ENCODE measurements around the gene CHSY3. TPM values are rescaled to one million over a fixed set of nuclear protein-coding genes. Genes with fewer than 3 reads are reported as not detected.

The CHSY3 gene
- total and polyA plus RNA-seq, 2 experiments from 2014 or later: 1.8 to 6.7 TPM

DNA sequence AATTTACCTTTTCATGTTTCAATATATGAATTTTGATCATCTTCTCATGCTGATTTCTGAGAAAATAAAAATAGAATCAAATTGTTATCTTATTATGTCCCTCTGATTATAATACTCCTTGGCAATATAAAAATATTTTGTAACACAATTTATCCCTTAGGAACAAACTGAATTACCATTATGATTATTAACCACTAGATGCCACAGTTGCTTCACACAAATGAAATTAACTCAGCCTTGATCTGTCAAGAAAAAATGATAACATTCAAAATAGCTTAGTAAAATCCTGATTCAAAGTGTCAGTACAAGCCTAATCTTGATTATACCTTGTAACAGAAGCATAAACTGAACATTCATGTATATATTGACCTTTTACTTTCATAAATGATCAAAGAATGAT lies 4.8 kb upstream of the CHSY3 start:
- H3K4me3 ChIP-seq: no peak overlapping the region
- H3K27me3 ChIP-seq: peaks cover 10% of the 10 kb centered on the region
- H3K36me3 ChIP-seq: no peaks in the 10 kb centered on the region
- no peaks in the 10 kb centered on the region for H3K4me1 ChIP-seq (ENCODE audit: low read depth)
- no peaks in the 10 kb centered on the region for H3K9me3 ChIP-seq (ENCODE audit: low read depth)
- TF ChIP-seq, protein P1, sequence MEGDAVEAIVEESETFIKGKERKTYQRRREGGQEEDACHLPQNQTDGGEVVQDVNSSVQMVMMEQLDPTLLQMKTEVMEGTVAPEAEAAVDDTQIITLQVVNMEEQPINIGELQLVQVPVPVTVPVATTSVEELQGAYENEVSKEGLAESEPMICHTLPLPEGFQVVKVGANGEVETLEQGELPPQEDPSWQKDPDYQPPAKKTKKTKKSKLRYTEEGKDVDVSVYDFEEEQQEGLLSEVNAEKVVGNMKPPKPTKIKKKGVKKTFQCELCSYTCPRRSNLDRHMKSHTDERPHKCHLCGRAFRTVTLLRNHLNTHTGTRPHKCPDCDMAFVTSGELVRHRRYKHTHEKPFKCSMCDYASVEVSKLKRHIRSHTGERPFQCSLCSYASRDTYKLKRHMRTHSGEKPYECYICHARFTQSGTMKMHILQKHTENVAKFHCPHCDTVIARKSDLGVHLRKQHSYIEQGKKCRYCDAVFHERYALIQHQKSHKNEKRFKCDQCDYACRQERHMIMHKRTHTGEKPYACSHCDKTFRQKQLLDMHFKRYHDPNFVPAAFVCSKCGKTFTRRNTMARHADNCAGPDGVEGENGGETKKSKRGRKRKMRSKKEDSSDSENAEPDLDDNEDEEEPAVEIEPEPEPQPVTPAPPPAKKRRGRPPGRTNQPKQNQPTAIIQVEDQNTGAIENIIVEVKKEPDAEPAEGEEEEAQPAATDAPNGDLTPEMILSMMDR (IDR thresholded peaks at IDR 0.05; ENCODE audit: low read depth, low read length): peak; percentile 41
- H3K27ac ChIP-seq: no peak overlapping the region
- DNase-seq (ENCODE audit: low read depth in 1 of 2, low spot score in 1 of 2): peak in 1 of 2 donors; percentile 60

DNA sequence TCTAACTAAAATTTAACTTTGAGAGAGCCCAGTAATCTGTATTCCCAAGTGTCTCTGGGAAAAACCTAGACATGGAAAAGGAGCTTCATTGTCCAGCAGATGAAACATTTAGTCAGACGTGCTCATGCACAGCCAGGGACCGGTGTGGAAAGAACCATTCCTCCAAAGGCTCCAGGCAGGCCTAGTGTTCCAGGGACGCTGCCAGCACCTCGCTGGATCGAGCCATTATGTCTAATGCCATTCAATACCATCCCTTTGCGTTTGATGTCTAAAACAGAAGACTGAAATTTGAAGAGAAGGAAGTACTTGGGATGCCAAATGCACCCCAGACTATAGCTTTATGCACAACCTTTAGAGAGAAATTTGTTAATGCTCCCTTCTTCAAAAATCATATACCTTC lies 1.4 kb upstream of the CHSY3 start:
- H3K27me3 ChIP-seq: peaks cover 37% of the 10 kb centered on the region

DNA sequence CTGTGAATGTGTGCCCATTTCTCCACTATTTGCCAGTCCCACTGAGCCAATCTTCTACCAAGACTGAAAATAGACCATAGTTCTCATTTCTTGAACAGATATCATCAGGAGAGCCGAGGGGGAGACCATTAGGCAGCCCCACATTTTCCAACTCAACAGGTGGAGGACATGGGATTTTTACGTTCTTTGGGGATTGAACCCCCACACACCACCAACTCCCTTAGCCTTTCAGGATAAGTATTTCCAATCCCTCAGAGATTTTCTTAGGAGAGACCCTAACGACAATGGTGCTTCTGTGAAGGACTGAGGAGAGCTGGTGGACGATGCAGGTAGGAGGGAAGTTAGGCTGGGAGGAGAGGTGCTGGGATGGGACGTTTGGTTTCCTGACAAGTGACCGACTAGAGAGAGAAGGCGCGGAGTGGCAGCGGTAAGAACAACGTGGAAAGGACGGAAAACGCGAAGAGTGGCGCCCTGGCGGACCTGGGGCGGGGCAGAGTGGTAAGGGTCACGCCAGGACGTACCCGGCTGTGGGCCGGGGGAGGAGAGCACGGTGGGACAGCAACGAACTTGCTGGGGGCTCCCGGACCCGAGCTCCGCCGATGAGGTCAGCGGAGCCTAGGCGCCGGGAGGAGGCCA lies 681 bp upstream of the CHSY3 start:
- Histone ChIP-seq H3K4me1 (ENCODE audit: low read depth) (no peaks in the 10 kb centered on the region), H3K36me3 (no peaks in the 10 kb centered on the region), H3K4me3 (peak overlapping the region; percentile 53), H3K27me3 (peaks cover 43% of the 10 kb centered on the region), H3K27ac (no peak overlapping the region), H3K9me3 (ENCODE audit: low read depth) (no peaks in the 10 kb centered on the region)
- DNase-seq (ENCODE audit: low read depth in 1 of 2, low spot score in 1 of 2): peak in 1 of 2 donors; percentile 31
- TF ChIP-seq, protein P1 (IDR thresholded peaks at IDR 0.05; ENCODE audit: low read depth, low read length): no peak

More for the DNA sequence above, 1.4 kb upstream of the CHSY3 start:
- TF ChIP-seq, protein P1 (IDR thresholded peaks at IDR 0.05; ENCODE audit: low read depth, low read length): no peak
- Histone ChIP-seq H3K4me3 (no peak overlapping the region), H3K9me3 (ENCODE audit: low read depth) (no peaks in the 10 kb centered on the region), H3K36me3 (no peaks in the 10 kb centered on the region), H3K27ac (no peak overlapping the region), H3K4me1 (ENCODE audit: low read depth) (no peaks in the 10 kb centered on the region)
- DNase-seq (ENCODE audit: low read depth in 1 of 2, low spot score in 1 of 2): no peak

DNA sequence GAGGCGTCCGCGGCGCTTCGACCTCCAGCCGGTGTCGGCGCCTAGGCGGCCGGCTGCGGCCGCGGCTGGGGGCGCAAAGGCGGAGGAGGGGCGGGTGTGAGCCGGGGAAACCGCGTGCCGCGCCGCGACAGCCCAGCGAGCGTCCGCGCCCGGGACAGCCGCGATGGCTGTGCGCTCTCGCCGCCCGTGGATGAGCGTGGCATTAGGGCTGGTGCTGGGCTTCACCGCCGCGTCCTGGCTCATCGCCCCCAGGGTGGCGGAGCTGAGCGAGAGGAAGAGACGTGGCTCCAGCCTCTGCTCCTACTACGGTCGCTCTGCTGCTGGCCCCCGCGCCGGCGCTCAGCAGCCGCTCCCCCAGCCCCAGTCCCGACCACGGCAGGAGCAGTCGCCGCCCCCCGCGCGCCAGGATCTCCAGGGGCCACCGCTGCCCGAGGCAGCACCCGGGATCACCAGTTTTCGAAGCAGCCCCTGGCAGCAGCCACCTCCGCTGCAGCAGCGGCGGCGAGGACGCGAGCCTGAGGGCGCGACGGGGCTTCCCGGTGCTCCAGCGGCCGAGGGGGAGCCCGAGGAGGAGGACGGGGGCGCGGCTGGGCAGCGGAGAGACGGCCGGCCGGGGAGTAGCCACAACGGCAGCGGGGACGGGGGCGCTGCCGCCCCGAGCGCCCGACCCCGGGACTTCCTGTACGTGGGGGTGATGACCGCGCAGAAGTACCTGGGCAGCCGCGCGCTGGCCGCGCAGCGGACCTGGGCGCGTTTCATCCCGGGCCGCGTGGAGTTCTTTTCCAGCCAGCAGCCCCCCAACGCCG lies 605 bp downstream of the CHSY3 start:
- DNase-seq (ENCODE audit: low read depth in 1 of 2, low spot score in 1 of 2): peak; percentile 16 to 40
- Histone ChIP-seq H3K4me3 (peak overlapping the region; percentile 53), H3K4me1 (ENCODE audit: low read depth) (no peaks in the 10 kb centered on the region), H3K27me3 (peaks cover 43% of the 10 kb centered on the region), H3K36me3 (peaks cover 4% of the 10 kb centered on the region), H3K27ac (no peak overlapping the region), H3K9me3 (ENCODE audit: low read depth) (no peaks in the 10 kb centered on the region)
- TF ChIP-seq, protein P1 (IDR thresholded peaks at IDR 0.05; ENCODE audit: low read depth, low read length): no peak

DNA sequence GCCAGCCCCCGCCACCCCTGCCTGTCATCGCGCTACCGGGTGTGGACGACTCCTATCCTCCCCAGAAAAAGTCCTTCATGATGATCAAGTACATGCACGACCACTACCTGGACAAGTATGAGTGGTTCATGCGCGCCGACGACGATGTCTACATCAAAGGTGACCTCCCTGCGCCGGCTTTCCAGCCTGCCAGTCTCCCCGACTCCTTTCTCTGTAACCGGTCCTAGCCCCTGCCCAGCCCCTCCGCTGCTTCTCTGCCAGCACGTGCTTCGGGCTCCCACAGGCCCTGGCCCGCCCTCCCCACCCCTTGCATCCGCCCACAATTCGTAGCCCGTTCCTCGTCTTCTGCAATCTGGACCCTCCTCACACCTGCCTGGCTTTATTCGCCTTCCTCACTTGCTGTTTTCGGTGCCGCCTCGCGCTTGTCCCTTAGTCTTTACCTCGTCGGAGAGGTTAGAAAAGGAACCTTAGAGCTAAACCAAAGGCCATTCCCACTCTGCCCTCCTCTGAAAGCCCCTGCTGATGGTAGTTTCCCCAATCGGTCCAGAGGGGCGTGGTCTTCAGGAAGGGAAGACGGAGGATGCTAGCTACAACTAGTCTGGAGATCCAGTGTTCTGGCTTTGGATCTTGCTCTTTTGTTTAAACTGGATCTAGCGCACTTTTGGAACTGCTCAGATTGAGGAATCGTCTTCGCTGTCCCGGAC lies 1.4 kb downstream of the CHSY3 start:
- peaks cover 40% of the 10 kb centered on the region for H3K27me3 ChIP-seq

More for the DNA sequence above, 1.4 kb downstream of the CHSY3 start:
- no peaks in the 10 kb centered on the region for H3K9me3 ChIP-seq (ENCODE audit: low read depth)
- no peaks in the 10 kb centered on the region for H3K4me1 ChIP-seq (ENCODE audit: low read depth)
- H3K4me3 ChIP-seq: peak overlapping the region; percentile 53
- H3K27ac ChIP-seq: no peak overlapping the region
- TF ChIP-seq, protein P1 (IDR thresholded peaks at IDR 0.05; ENCODE audit: low read depth, low read length): no peak
- H3K36me3 ChIP-seq: peaks cover 4% of the 10 kb centered on the region
- DNase-seq (ENCODE audit: low read depth in 1 of 2, low spot score in 1 of 2): peak; percentile 24 to 34
